Stimulated activated effector memory CD8-positive, alpha-beta T cell treated with anti-CD3 and anti-CD28 coated beads, Interleukin-12 subunit alpha, Interleukin-12 subunit beta, amount 100 ng/mL, for 72 hours (primary cell): ENCODE measurements around the gene BET1L.
A peak's percentile ranks its signal among the peaks of the same experiment; 100 is the strongest.

Source experiments
- ATAC-seq: fragments of 150-1000 bp; cut with Tn5 transposase; 2 replicates; pipeline ENCODE4 v1.10.0; 2021
- DNase-seq, 2 donors: peaks; one replicate each; pipeline ENCODE4 v3.0.0; 2021 to 2022; ENCODE audit warnings: low spot score in 2 of 2
- H3K27ac Mint-ChIP-seq: one replicate; pipeline ENCODE4 v1.8.0; 2022; ENCODE audit warnings: mild to moderate bottlenecking, mixed read lengths
- H3K36me3 Mint-ChIP-seq: one replicate; pipeline ENCODE4 v1.8.0; 2022; ENCODE audit warnings: mild to moderate bottlenecking, mixed read lengths
- H3K4me1 Mint-ChIP-seq: one replicate; pipeline ENCODE4 v1.8.0; 2022; ENCODE audit warnings: mixed read lengths
- H3K4me3 Mint-ChIP-seq: one replicate; pipeline ENCODE4 v1.8.0; 2022; ENCODE audit warnings: mild to moderate bottlenecking, mixed read lengths
- H3K9me3 Mint-ChIP-seq: one replicate; pipeline ENCODE4 v1.8.0; 2022; ENCODE audit warnings: mixed read lengths

Gene BET1L

GRCh38 chr11:236774-237767 is 29.9 kb upstream of the BET1L start, which contains the start of gene PSMD13:
PSMD13 (plus strand) TSS chr11:236976; CDS start chr11:237050, 74 bp downstream.
- peak within 1 kb of the TSS; percentile 92 for H3K4me3 Mint-ChIP-seq
- peaks cover 60% of the 10 kb centered on the region for H3K36me3 Mint-ChIP-seq
- no peaks in the 10 kb centered on the region for H3K9me3 Mint-ChIP-seq
- DNase-seq (peak; percentile 82 to 90), ATAC-seq (peak; percentile 93)
- H3K27ac Mint-ChIP-seq = peak within 1 kb of the TSS; percentile 98
- H3K4me1 Mint-ChIP-seq = peaks cover 33% of the 10 kb centered on the region

DNA sequence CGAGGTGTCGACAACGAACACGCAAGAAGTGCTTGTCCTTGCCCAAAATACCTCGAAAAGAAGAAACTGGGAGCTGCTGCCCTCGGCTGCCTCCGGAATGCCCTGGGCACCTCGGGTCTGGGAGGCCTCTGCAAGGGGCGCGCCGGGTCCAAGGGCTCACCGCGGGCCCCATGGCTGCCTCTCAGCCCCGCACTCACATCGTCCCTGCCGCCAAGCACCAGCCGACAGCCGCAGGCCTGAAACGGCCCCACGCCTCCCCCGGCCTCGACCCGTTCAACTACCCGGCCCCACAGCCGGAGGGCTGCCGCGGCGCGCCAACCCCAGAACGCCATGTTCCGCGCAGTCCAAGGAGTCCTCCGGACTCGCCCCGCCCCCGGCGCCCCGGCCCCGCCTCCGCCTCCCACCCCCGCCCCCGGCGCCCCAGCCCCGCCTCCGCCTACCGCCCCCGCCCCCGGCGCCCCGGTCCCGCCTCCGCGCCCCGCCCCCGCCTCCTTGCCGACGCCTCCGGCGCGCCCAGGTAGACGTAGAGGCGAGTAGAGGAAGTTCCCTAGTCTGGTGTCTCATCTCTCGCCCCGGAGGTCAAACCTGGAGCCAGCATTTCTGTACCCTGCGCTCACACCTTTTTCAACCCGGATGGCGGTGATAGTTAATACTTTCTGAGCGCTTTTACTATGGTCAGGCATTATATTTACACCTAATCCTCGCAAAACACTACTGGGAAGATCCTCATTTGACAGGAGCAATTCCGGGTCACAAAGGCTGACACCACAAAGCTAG is 29.0 kb upstream of the BET1L start, which contains the start of gene SIRT3:
SIRT3 (minus strand) TSS at position 346 of the 777 bp plus-strand sequence; CDS start at position 332, 14 bp downstream.
- peak; percentile 89 for ATAC-seq
- DNase-seq = peak; percentile 54 to 87
- H3K9me3 Mint-ChIP-seq = no peaks in the 10 kb centered on the region
- H3K4me3 Mint-ChIP-seq = peak within 1 kb of the TSS; percentile 92
- peaks cover 51% of the 10 kb centered on the region for H3K36me3 Mint-ChIP-seq
- peaks cover 24% of the 10 kb centered on the region for H3K4me1 Mint-ChIP-seq
- H3K27ac Mint-ChIP-seq = peak within 1 kb of the TSS; percentile 98

DNA sequence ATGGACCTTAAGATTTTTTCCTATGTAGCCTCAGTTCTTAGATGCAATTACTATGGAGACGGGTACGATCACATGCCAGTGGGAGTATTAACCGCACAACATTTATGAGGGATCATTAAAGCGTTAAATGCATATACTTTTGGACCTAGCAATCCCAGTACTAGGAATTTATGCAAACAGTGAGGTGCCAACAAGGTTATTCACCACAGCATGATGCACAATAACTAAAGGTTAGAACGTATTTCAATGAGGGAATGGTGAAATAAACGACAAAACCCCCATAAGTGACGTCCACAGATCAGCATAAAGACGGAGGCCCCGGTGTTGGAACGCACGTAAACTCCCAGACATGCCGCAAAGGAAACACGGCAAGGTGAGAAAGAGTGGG is 28.4 kb upstream of the BET1L start:
- DNase-seq (no peak), ATAC-seq (peak; percentile 54)
- peaks cover 22% of the 10 kb centered on the region for H3K4me1 Mint-ChIP-seq
- H3K36me3 Mint-ChIP-seq = peaks cover 45% of the 10 kb centered on the region
- peak overlapping the region; percentile 92 for H3K4me3 Mint-ChIP-seq
- H3K9me3 Mint-ChIP-seq = no peaks in the 10 kb centered on the region
- H3K27ac Mint-ChIP-seq = peak overlapping the region; percentile 98

GRCh38 chr11:235180-235579 is 28.0 kb upstream of the BET1L start:
- H3K9me3 Mint-ChIP-seq = no peaks in the 10 kb centered on the region
- DNase-seq = no peak
- peak overlapping the region; percentile 92 for H3K4me3 Mint-ChIP-seq
- peak overlapping the region; percentile 98 for H3K27ac Mint-ChIP-seq
- no peak for ATAC-seq
- peaks cover 45% of the 10 kb centered on the region for H3K36me3 Mint-ChIP-seq
- peaks cover 22% of the 10 kb centered on the region for H3K4me1 Mint-ChIP-seq

GRCh38 chr11:232783-233565 is 25.8 kb upstream of the BET1L start:
- Mint-ChIP-seq H3K4me1 (peaks cover 18% of the 10 kb centered on the region), H3K27ac (peak overlapping the region; percentile 54), H3K9me3 (no peaks in the 10 kb centered on the region), H3K36me3 (peaks cover 38% of the 10 kb centered on the region), H3K4me3 (no peak overlapping the region)
- ATAC-seq (no peak), DNase-seq (no peak)

GRCh38 chr11:230431-230830 is 23.2 kb upstream of the BET1L start:
- Mint-ChIP-seq H3K4me3 (no peak overlapping the region), H3K4me1 (peaks cover 19% of the 10 kb centered on the region), H3K27ac (no peak overlapping the region), H3K9me3 (no peaks in the 10 kb centered on the region), H3K36me3 (peaks cover 19% of the 10 kb centered on the region)
- ATAC-seq (no peak), DNase-seq (no peak)

DNA sequence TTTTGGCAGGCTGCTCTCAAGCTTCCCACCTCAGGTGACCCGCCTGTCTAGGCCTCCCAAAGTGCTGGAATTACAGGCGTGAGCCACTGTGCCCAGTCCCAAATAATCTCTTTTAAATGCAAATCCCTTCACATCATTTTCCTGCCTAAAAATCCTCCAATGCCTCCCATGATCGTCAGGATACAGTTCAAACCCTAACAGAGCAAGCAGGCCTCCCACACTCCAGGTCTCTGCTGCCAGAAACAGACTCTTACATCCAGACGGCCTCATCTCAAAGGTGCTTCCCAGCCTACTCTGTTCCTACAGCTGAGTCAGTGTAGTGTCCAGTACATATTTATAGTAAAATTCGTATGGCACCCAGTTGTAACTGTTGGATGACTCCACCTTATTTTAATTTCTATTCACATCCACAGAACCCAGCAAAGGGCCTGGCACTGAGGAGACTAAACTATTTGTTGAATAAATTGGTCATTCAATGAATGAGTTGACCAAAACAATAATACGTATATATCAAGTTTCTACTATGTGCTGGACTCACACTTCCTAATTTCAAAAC is 20.7 kb upstream of the BET1L start:
- Mint-ChIP-seq H3K4me1 (peaks cover 22% of the 10 kb centered on the region), H3K9me3 (no peaks in the 10 kb centered on the region), H3K4me3 (no peak overlapping the region), H3K27ac (peak overlapping the region; percentile 26), H3K36me3 (peaks cover 19% of the 10 kb centered on the region)
- DNase-seq (no peak), ATAC-seq (no peak)

DNA sequence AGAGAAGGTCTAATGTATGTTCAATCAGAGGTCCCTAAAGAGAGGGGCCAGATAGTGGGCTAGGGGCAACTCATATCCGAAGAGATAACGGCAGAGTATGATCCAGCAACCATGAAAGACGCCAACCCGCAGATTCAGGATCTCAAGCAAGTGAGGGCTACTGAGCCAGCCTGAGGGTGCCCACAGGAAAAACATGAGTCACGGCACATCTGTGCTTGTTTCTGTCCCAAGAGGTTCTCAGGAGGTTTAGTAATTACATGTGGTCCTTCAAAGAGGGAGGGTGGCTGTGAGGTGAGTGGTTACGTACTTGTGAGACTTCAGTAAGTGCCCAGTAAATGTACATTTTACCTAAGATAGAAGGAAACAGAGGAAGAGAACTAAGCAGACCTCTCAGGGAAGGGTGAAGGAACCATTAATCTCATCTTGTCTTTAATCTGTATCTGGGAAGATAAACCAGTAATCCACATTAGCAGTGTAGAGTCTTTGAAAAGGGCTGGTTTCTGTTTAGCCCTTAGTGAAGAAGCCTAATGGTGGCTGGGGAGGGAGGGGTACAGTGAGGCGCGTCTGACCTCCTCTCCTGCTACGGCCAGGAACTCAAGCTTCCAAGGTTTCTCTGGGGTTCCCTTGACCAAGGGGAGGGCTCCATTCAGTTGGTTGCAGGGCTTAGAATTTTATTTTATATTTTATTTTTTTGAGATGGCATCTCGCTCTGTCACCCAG is 18.7 kb upstream of the BET1L start:
- H3K27ac Mint-ChIP-seq = peak overlapping the region; percentile 75
- peak; percentile 76 for ATAC-seq
- DNase-seq = no peak
- H3K4me1 Mint-ChIP-seq = peaks cover 20% of the 10 kb centered on the region
- no peaks in the 10 kb centered on the region for H3K9me3 Mint-ChIP-seq
- H3K4me3 Mint-ChIP-seq = no peak overlapping the region
- peaks cover 19% of the 10 kb centered on the region for H3K36me3 Mint-ChIP-seq

DNA sequence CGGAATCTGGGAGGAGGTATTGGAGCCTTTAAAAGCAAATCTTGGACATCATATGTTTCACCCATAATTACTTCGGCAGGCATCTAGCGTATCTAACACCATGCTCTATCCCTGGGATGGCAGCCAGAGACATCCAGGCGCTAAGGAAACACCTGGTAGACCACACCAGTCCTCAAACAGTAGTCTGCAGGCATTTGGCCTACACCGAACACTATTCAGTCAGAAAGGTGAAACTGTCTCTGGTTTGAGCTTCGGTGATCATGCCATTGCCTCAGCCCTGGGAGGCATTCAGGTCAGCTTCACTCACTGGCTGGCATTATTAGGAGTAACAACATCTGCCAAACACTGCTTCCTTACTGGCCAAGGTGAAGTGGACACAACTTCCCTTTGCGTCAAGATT is 17.2 kb upstream of the BET1L start:
- ATAC-seq (no peak), DNase-seq (no peak)
- Mint-ChIP-seq H3K4me1 (peaks cover 20% of the 10 kb centered on the region), H3K27ac (no peak overlapping the region), H3K36me3 (peaks cover 9% of the 10 kb centered on the region), H3K9me3 (no peaks in the 10 kb centered on the region), H3K4me3 (no peak overlapping the region)

DNA sequence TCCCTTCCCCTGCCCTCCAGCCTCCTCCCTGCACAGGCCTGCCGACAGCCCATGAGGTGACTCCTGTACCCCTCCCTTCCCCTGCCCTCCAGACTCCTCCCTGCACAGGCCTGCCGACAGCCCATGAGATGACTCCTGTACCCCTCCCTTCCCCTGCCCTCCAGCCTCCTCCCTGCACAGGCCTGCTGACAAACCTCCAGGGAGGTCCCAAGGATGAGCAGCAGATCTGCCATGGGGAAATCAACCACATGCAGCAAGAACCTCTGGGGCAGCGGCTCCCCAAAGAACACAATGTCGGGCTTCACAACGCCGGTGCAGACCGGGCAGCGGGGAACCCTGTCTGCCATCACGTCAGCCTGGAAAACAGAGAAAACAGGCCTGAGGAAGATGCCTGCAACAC is 16.7 kb upstream of the BET1L start:
- Mint-ChIP-seq H3K4me1 (peaks cover 20% of the 10 kb centered on the region), H3K36me3 (peaks cover 8% of the 10 kb centered on the region), H3K9me3 (no peaks in the 10 kb centered on the region), H3K27ac (no peak overlapping the region), H3K4me3 (no peak overlapping the region)
- ATAC-seq (no peak), DNase-seq (no peak)

- Mint-ChIP-seq H3K4me3 (no peak overlapping the region), H3K9me3 (no peaks in the 10 kb centered on the region), H3K36me3 (peaks cover 6% of the 10 kb centered on the region), H3K27ac (peak overlapping the region; percentile 51), H3K4me1 (peaks cover 15% of the 10 kb centered on the region)
- ATAC-seq (no peak), DNase-seq (no peak)
Observed at GRCh38 chr11:223026-223789, 16.0 kb upstream of the BET1L start.

- peaks cover 15% of the 10 kb centered on the region for H3K36me3 Mint-ChIP-seq
- ATAC-seq (no peak), DNase-seq (no peak)
- H3K9me3 Mint-ChIP-seq = no peaks in the 10 kb centered on the region
- no peak overlapping the region for H3K4me3 Mint-ChIP-seq
- peaks cover 25% of the 10 kb centered on the region for H3K4me1 Mint-ChIP-seq
- no peak overlapping the region for H3K27ac Mint-ChIP-seq
Observed at GRCh38 chr11:221998-222789, 15.0 kb upstream of the BET1L start.

- Mint-ChIP-seq H3K27ac (no peak overlapping the region), H3K36me3 (peaks cover 18% of the 10 kb centered on the region), H3K4me3 (no peak overlapping the region), H3K9me3 (no peaks in the 10 kb centered on the region), H3K4me1 (peaks cover 25% of the 10 kb centered on the region)
- no peak for DNase-seq
- ATAC-seq = no peak
Observed at GRCh38 chr11:221539-221938, 14.3 kb upstream of the BET1L start.
